Measurements from ENCODE around the gene ACTG2.
"Not testable (repeated sequence)": the region's sequence is repeated elsewhere in the genome, so short reads cannot be mapped to it uniquely, and the experiment has no call there.

ACTG2 gene

DNA sequence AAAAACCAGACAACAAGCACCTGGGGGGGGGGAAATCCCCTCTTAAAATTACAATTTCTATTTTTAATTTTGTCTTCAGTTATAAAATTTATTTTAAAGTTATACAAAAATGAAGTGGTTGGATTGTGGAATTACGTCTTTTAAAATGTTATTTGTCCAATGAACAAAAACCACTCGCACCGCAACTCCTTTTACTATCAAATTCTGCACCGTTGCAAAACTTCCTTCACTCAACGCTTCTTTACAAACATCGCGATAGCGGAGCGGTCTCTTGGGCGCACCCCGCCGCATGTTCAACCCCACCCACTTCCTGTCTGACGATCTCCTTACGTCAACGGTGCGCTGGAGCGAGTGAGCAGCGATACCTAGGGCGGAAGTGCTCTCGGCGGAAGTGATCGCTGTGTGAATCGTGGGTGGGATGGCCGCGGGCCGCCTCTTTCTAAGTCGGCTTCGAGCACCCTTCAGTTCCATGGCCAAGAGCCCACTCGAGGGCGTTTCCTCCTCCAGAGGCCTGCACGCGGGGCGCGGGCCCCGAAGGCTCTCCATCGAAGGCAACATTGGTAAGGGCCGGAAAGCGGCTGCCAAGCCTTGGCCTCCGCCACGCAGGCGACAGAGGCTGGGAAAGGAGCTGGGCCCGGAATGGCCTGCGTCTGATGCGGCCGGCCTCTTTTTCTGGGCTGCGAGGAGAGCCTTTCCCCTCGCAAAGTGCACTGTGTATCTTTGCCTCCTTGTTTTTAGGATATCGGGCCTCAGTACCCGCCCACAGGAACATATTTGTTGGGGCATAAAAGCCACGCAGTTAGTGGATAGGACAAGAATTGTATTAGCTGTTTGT is 33.9 kb downstream of the ACTG2 start, which contains the start of gene DGUOK:
Gene DGUOK (plus strand): TSS at position 388 of the 835 bp plus-strand sequence. CDS start 31 bp downstream, at position 419.
- DNase-seq = peak; percentile 99
- Mint-ChIP-seq H3K9me3 (no peaks in the 10 kb centered on the region), H3K36me3 (peaks cover 26% of the 10 kb centered on the region), H3K4me1 (peaks cover 64% of the 10 kb centered on the region), H3K27ac (peak within 1 kb of the TSS; percentile 98), H3K4me3 (peak within 1 kb of the TSS; percentile 91), H3K27me3 (peaks cover 11% of the 10 kb centered on the region)
- CTCF ChIA-PET = interaction anchor here (0.8 to 1.4 kb wide), 2 partner anchors 61 to 221 kb away, joined by 3 to 4 read pairs; no protein-coding TSS in a partner anchor

DNA sequence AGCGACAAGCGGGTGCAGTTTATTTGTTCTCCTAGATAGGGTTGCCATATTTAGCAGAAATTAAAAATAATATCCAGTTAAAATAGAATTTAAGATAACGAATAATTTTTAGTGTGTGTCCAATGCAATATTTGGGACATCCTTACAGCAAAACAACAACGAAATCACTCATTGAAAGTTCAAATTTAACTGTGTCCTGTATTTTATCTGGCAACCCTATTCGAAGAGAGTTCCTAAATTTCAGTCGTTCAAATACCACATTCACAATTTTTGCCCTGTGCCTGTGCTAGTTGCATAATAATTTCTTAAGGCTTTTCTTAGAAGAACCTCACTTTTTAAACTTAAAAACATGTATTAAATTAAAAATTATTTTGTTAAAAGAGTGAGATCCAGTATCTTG is 34.5 kb downstream of the ACTG2 start:
- Mint-ChIP-seq H3K27me3 (peaks cover 9% of the 10 kb centered on the region), H3K4me1 (peaks cover 70% of the 10 kb centered on the region), H3K4me3 (peak overlapping the region; percentile 91), H3K9me3 (no peaks in the 10 kb centered on the region), H3K27ac (peak overlapping the region; percentile 98), H3K36me3 (peaks cover 31% of the 10 kb centered on the region)
- no peak for DNase-seq
- CTCF ChIA-PET = interaction anchor here (0.8 kb wide), 1 partner anchor 220 kb away, joined by 4 read pairs; no protein-coding TSS in a partner anchor

DNA sequence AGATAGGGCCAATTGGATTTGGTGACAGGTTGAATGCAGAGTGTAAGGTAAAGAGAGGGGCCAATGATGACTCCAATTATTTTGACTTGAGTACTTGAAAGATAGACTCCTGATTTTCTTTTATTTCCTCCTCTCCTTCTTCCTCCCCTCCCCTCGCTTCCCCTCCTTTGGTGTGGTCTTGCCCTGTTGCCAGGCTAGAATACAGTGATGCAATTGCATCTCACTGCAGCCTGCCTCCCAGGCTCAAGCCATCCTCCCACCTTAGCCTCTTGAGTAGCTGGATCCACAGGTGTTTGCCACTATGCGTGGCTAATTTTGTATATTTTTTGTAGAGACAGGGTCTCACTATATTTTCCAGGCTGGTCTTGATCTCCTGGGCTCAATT is 36.1 kb downstream of the ACTG2 start:
- peak overlapping the region; percentile 64 for H3K4me3 Mint-ChIP-seq
- no peaks in the 10 kb centered on the region for H3K9me3 Mint-ChIP-seq
- peaks cover 42% of the 10 kb centered on the region for H3K36me3 Mint-ChIP-seq
- DNase-seq = no peak
- H3K4me1 Mint-ChIP-seq = peaks cover 66% of the 10 kb centered on the region
- peak overlapping the region; percentile 68 for H3K27ac Mint-ChIP-seq
- H3K27me3 Mint-ChIP-seq = peaks cover 4% of the 10 kb centered on the region
- CTCF ChIA-PET = no interaction called here

DNA sequence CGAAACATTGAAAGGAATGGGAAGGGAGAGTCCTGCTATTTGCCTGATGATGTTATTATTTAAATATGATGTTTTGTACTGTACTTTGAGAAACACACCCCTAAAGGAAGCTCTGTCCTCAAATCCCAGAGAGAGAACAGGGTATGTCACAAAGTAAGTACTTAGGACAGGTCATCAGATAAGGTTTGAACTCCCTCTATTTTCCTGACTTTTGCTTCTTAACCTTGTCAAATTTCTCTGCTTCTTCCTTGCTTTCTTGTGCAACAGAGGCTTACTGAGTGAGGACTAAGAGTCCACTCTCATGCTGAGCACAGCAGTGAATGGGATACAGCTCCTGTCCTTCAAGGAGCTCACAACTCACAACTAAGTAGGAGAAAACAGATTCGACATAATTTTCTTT is 37.6 kb downstream of the ACTG2 start:
- H3K4me1 Mint-ChIP-seq = peaks cover 63% of the 10 kb centered on the region
- no peaks in the 10 kb centered on the region for H3K27me3 Mint-ChIP-seq

DNA sequence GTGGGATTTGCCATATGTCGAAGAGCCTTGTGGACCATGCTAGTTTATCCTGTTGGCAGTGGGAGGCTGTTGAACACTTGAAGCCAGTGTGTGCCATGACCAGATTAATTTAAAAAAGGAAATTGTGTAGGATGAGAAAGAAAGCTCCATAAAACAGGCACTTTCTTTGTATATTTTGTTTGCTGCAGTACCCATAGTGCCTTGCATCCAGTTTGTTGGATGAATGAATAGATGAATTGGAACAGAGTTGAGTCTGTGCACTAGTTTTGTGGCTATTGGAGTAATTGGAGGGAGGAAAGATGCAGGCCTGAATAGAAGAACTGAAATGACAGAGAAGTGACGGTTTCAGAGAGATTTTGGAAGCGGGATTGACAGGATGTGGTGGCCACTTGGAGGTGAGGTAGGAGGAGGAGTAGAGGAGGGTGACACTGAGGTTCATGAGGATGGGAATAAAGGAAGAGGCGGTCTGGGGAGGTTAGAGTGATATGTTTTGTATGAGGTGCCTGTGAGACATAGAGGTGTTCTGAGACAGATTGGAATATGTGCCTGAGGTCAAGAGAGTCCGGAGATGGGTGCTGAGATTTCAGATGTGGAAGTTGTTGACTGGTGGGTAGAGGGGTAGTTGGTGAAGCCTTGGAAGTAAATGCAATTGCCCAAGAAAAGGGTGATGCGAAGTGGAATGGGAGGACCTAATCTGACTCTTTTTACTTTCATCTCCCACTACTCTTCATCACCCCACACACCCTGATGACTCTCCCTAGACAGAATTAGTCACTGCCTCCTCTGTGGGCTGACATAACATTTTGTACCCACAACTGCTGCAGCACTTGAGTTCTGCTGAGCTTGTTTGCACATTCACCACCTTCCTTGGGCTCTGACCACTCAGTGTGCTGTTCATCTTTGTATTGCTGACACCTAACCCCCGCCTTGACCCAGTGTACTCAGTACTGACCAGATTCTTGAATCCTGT is 39.0 kb downstream of the ACTG2 start:
- CTCF ChIA-PET = interaction anchor here (0.8 to 2.4 kb wide), 3 partner anchors 24 to 108 kb away, joined by 3 to 6 read pairs (median 4); no protein-coding TSS in a partner anchor
- Mint-ChIP-seq H3K36me3 (peaks cover 46% of the 10 kb centered on the region), H3K9me3 (no peaks in the 10 kb centered on the region), H3K4me1 (peaks cover 59% of the 10 kb centered on the region), H3K27ac (peak overlapping the region; percentile 50), H3K4me3 (no peak overlapping the region), H3K27me3 (no peaks in the 10 kb centered on the region)
- DNase-seq = no peak

More for the DNA sequence above, 37.6 kb downstream of the ACTG2 start:
- H3K36me3 Mint-ChIP-seq = peaks cover 43% of the 10 kb centered on the region
- H3K27ac Mint-ChIP-seq = no peak overlapping the region
- H3K9me3 Mint-ChIP-seq = no peaks in the 10 kb centered on the region
- no peak overlapping the region for H3K4me3 Mint-ChIP-seq
- DNase-seq = no peak
- CTCF ChIA-PET = interaction anchor here (0.8 to 2.4 kb wide), 2 partner anchors 57 to 106 kb away, joined by 3 to 6 read pairs; no protein-coding TSS in a partner anchor

DNA sequence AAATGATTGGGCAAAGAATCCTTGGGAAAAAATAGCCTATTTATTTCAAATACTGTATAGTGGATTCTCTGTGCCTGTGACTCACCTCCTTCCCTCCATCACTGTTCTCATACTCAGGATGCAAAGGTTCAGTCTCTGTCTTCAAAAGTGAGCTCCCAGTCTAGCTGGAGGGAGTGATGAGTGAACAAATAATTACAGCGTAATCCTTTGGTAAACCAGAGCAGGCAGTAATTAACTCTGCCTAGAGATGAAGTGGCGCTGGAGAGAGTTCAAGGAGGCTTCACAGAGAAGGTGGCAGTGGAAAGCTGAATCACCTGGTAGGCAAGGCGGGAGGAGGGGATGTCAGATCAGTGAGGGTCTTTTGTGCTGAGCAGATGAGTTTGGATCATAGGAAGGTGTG is 40.4 kb downstream of the ACTG2 start:
- H3K4me1 Mint-ChIP-seq = peaks cover 64% of the 10 kb centered on the region
- H3K27me3 Mint-ChIP-seq = no peaks in the 10 kb centered on the region
- no peak overlapping the region for H3K4me3 Mint-ChIP-seq
- CTCF ChIA-PET = interaction anchor here (0.7 kb wide), 1 partner anchor 109 kb away, joined by 3 read pairs; no protein-coding TSS in a partner anchor
- H3K36me3 Mint-ChIP-seq = peaks cover 51% of the 10 kb centered on the region
- H3K27ac Mint-ChIP-seq = no peak overlapping the region
- no peak for DNase-seq
- no peaks in the 10 kb centered on the region for H3K9me3 Mint-ChIP-seq

DNA sequence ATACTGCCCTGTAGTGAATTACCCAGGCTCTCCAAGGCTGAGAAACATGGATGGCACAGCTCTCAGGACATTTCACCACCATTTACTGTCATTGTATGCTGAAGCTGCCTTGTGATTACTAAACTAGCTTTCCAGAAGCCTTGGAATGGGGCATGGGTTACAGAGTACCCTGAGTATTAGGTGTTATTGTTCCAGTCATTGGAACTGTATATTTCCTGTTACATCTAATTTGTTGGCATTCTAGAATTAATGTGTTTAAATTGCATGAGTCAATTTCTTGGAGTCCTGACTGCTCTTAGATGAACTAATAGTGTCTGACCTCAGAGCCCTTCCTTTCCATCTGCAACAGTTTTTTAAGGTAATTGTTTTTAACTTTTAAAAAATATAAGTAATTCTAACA is 42.8 kb downstream of the ACTG2 start:
- DNase-seq = no peak
- H3K27ac Mint-ChIP-seq = no peak overlapping the region
- peaks cover 60% of the 10 kb centered on the region for H3K4me1 Mint-ChIP-seq

DNA sequence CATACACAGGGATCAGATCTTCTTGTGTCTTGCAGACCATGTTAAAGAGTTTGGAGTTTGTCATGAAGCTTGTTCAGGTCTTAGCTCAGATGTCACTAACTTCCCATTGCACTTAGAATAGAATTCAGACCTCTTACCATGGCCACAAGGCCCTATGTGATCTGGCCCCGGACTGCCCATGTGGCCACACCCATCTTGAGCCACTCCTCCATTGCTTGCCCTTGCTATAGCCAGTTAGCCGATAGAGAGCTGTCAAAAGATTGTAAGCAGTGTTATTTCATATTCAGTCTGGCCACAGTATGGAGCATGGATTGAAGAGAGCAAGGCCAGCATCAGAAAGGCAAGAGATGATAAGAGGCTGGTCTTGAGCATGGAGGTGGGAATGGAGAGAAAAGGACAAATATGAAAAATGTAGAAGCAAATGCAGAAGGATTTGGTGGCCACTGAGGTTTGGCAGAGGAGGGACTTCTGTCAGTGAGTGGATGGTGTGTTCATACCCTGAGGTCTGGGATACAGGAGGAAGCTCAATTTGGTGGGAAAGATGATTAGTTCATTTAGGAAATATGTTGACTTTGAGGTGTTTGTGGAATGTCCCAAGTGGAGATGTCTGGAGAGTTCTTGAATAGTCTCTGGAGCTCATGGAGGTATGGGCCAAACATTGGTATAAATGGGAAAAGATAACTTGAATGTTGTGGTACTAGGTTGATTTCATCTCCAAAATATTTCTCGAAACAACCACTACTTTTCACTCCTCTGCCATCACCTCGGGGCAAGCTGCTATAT is 44.5 kb downstream of the ACTG2 start:
- peaks cover 35% of the 10 kb centered on the region for H3K36me3 Mint-ChIP-seq
- DNase-seq = no peak
- no peak overlapping the region for H3K4me3 Mint-ChIP-seq
- CTCF ChIA-PET = interaction anchor here (0.6 to 4.0 kb wide), 4 partner anchors 14 to 464 kb away, joined by 3 to 22 read pairs (median 4); partner anchors contain the start of gene STAMBP
- H3K27me3 Mint-ChIP-seq = no peaks in the 10 kb centered on the region
- H3K27ac Mint-ChIP-seq = no peak overlapping the region
- H3K4me1 Mint-ChIP-seq = peaks cover 49% of the 10 kb centered on the region
- H3K9me3 Mint-ChIP-seq = no peaks in the 10 kb centered on the region

More for the DNA sequence above, 42.8 kb downstream of the ACTG2 start:
- CTCF ChIA-PET = interaction anchor here (1.6 to 4.0 kb wide), 2 partner anchors 16 to 108 kb away, joined by 3 to 22 read pairs; partner anchors contain the start of gene STAMBP
- H3K36me3 Mint-ChIP-seq = peaks cover 40% of the 10 kb centered on the region
- no peaks in the 10 kb centered on the region for H3K27me3 Mint-ChIP-seq
- H3K4me3 Mint-ChIP-seq = no peak overlapping the region
- H3K9me3 Mint-ChIP-seq = no peaks in the 10 kb centered on the region

DNA sequence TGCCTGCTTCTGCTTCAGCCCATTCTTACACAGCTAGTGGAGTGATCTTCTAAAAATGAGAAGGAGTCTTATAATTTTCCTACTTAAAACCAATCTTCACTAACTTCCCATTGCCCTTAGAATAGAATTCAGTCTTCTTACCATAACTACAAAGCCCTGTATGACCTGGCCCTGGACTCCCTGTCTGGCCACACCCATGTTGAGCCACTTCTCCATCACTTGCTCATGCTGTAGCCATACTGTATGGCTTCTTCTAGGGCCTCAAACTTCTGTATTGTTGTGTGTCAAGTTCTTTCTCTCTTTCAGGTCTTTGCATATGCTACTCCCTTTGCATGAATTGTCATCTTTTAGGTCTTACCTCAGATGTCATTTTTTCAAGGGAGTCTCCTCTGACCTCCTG is 45.1 kb downstream of the ACTG2 start:
- Mint-ChIP-seq H3K4me1 (peaks cover 44% of the 10 kb centered on the region), H3K27me3 (no peaks in the 10 kb centered on the region), H3K27ac (no peak overlapping the region), H3K4me3 (no peak overlapping the region), H3K9me3 (no peaks in the 10 kb centered on the region), H3K36me3 (peaks cover 34% of the 10 kb centered on the region)
- CTCF ChIA-PET = interaction anchor here (1.3 to 4.0 kb wide), 2 partner anchors 50 to 110 kb away, joined by 3 to 22 read pairs; partner anchors contain the start of gene STAMBP
- no peak for DNase-seq

DNA sequence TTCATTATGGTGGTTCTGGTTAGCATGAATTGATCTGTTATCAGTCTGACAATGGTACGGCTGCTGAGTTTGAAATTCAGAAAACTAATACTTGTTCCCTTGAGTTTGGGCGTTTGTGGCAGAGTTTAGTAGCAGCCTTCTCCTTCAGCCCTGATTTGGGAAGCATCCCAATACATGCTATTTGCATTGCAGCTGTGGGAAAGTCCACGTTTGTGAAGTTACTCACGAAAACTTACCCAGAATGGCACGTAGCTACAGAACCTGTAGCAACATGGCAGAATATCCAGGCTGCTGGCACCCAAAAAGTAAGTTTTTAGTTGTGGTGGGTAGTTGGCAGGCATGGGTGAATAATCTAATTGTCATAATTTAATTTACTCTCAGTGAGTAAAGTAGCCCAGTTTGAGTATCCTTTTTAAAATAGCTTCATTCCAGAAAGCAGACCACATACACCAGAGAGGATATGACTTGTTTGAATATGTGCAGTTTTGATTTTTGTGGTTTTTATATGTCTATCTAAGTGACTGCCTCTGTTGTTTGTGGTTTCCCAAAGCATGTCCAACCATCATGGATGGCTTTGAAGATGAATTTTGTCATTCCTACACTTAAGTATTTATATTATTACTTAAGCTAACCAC is 46.0 kb downstream of the ACTG2 start:
- H3K27me3 Mint-ChIP-seq = no peaks in the 10 kb centered on the region
- peaks cover 29% of the 10 kb centered on the region for H3K36me3 Mint-ChIP-seq
- no peaks in the 10 kb centered on the region for H3K9me3 Mint-ChIP-seq
- CTCF ChIA-PET = interaction anchor here (0.7 to 4.0 kb wide), 5 partner anchors 31 to 111 kb away, joined by 3 to 22 read pairs (median 4); partner anchors contain the start of gene STAMBP
- H3K27ac Mint-ChIP-seq = peak overlapping the region; percentile 4
- DNase-seq = no peak
- no peak overlapping the region for H3K4me3 Mint-ChIP-seq
- peaks cover 40% of the 10 kb centered on the region for H3K4me1 Mint-ChIP-seq

DNA sequence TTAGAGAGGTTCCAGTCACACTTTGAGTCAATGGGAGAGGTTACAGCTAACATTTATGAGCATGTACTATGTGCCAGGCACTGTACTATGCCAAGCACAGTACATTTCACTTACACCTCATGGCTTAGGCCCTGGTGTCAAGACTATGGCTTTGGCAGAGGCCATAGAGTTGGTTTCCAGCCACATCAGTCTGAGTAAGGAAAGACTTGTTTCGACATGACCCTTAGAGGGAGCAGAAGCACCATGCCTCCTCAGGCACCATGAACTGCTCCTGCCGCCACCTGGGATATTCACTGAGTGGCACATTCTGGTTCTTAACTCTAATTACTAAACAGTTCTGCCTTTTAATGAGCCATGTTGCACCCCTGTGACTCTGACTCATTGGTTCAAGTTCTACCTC is 46.6 kb downstream of the ACTG2 start:
- CTCF ChIA-PET = interaction anchor here (0.9 to 4.0 kb wide), 4 partner anchors 32 to 112 kb away, joined by 3 to 22 read pairs (median 4); partner anchors contain the start of gene STAMBP
- H3K27ac Mint-ChIP-seq = no peak overlapping the region
- peak; percentile 47 for DNase-seq
- H3K27me3 Mint-ChIP-seq = no peaks in the 10 kb centered on the region
- no peaks in the 10 kb centered on the region for H3K9me3 Mint-ChIP-seq
- H3K4me3 Mint-ChIP-seq = no peak overlapping the region
- peaks cover 40% of the 10 kb centered on the region for H3K4me1 Mint-ChIP-seq
- H3K36me3 Mint-ChIP-seq = peaks cover 31% of the 10 kb centered on the region

DNA sequence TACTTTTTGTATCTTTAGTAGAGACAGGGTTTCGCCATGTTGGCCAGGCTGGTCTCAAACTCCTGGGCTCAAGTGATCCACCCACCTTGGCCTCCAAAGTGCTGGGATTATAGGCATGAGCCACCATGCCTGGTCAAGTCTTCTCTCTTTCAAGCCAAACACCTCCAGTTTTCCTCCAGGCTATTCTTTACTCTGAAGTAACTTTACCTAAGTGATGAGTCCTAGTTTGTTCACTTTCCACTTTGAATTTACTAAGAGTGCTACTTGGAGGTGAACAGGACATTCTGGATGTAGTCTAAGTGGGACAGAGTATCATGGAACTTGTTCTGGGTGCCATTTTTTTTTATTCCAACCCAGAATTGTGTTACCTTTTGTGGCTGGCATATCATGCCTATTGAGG is 47.3 kb downstream of the ACTG2 start:
- peaks cover 43% of the 10 kb centered on the region for H3K4me1 Mint-ChIP-seq
- H3K9me3 Mint-ChIP-seq, DNase-seq, H3K4me3 Mint-ChIP-seq, H3K27me3 Mint-ChIP-seq, H3K27ac Mint-ChIP-seq, CTCF ChIA-PET: not testable (repeated sequence)
- H3K36me3 Mint-ChIP-seq = peaks cover 38% of the 10 kb centered on the region

DNA sequence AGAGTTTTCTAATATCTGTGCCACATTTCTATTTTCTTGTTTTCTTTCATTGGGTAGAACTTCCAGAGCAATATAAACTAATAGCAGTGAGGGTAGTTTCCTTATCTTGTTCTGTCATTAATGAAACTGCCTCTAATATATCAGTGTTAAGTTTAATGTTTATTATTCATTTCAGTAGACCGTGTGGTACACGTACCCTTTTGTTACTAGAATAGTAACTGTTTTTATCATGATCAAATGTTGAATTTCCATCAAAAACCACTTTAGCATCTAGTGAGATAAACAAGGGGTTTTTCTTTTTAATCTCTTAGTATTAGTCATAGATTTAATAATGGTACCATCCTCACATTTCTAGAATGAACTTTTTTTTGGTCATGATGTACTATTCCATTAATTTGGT is 49.9 kb downstream of the ACTG2 start:
- no peak for DNase-seq
- peaks cover 47% of the 10 kb centered on the region for H3K36me3 Mint-ChIP-seq
- no peaks in the 10 kb centered on the region for H3K27me3 Mint-ChIP-seq
- CTCF ChIA-PET = no interaction called here
- no peaks in the 10 kb centered on the region for H3K9me3 Mint-ChIP-seq
- H3K4me1 Mint-ChIP-seq = peaks cover 46% of the 10 kb centered on the region
- no peak overlapping the region for H3K27ac Mint-ChIP-seq
- no peak overlapping the region for H3K4me3 Mint-ChIP-seq

All from activated naive CD4-positive, alpha-beta T cell treated with anti-CD3 and anti-CD28 coated beads, Interleukin-2, amount 10 ng/mL, durations not matched to agents 7 days and 5 days (primary cell).